GM19438 (cell line): ENCODE results near the gene CNNM2.

Experiments used
- ATAC-seq: cut with Tn5 transposase; IDR thresholded peaks from one replicate; pipeline ENCODE4 v1.9.1; 2021; ENCODE audit warnings: low read depth; ENCODE audit not compliant: unreplicated experiment

Gene CNNM2

GRCh38 chr10:102917962-102918816 is at the start of gene CNNM2:
Gene CNNM2 (plus strand): TSS chr10:102918294. CDS start chr10:102918481, 187 bp downstream.
- ATAC-seq, result peak; percentile 76

- no peak for ATAC-seq
Measured at GRCh38 chr10:102868911-102869257, 49.2 kb upstream of the CNNM2 start.

GRCh38 chr10:102869258-102870198 is 48.6 kb upstream of the CNNM2 start, which contains the start of gene AS3MT:
Gene AS3MT (plus strand): TSS chr10:102869470. CDS start chr10:102869593, 123 bp downstream.
- no peak for ATAC-seq

GRCh38 chr10:102870221-102870620 is 47.9 kb upstream of the CNNM2 start:
- no peak for ATAC-seq

- ATAC-seq, result no peak
Measured at GRCh38 chr10:102872163-102872562, 45.9 kb upstream of the CNNM2 start.

- ATAC-seq, result no peak
Measured at GRCh38 chr10:102876747-102877153, 41.3 kb upstream of the CNNM2 start.

GRCh38 chr10:102878629-102879028 is 39.5 kb upstream of the CNNM2 start:
- no peak for ATAC-seq

GRCh38 chr10:102880256-102880655 is 37.8 kb upstream of the CNNM2 start:
- no peak for ATAC-seq

GRCh38 chr10:102888048-102888447 is 30.0 kb upstream of the CNNM2 start:
- ATAC-seq, result no peak

GRCh38 chr10:102894466-102895213 is 23.5 kb upstream of the CNNM2 start:
- ATAC-seq, result no peak

GRCh38 chr10:102900006-102900405 is 18.1 kb upstream of the CNNM2 start:
- ATAC-seq, result no peak

GRCh38 chr10:102904346-102904745 is 13.7 kb upstream of the CNNM2 start:
- no peak for ATAC-seq

- no peak for ATAC-seq
Measured at GRCh38 chr10:102906507-102906906, 11.6 kb upstream of the CNNM2 start.

- no peak for ATAC-seq
Measured at GRCh38 chr10:102914781-102915180, 3.3 kb upstream of the CNNM2 start.

- no peak for ATAC-seq
Measured at GRCh38 chr10:102916173-102916572, 1.9 kb upstream of the CNNM2 start.

- peak; percentile 34 for ATAC-seq
Measured at GRCh38 chr10:102917314-102917961, 656 bp upstream of the CNNM2 start.

GRCh38 chr10:102918817-102919245 is 737 bp downstream of the CNNM2 start:
- ATAC-seq, result peak; percentile 4

GRCh38 chr10:102919246-102919959 is 1.3 kb downstream of the CNNM2 start:
- no peak for ATAC-seq

GRCh38 chr10:102919992-102920739 is 2.1 kb downstream of the CNNM2 start:
- no peak for ATAC-seq
